ENCODE results near the gene POC1A.

- no peak for TF ChIP-seq CTCF (conservative IDR thresholded peaks at IDR 0.05 in 1 of 2, IDR thresholded peaks at IDR 0.05 in 1 of 2; ENCODE audit: low read depth in 1 of 2, low read length in 2 of 2)
- TF ChIP-seq EZH2 (IDR thresholded peaks at IDR 0.05; ENCODE audit: low read length, missing control alignments) = no peak
Measured at GRCh38 chr3:52078781-52079560, 75.3 kb downstream of the POC1A start.

Measured in fibroblast of lung (primary cell).